ENCODE data around the gene MR1.

The MR1 gene

GRCh38 chr1:181092883-181093458, 59.2 kb downstream of the MR1 start:
- Histone ChIP-seq H3K4me3 (ENCODE audit: low read depth, low read length) (no peak overlapping the region), H3K9ac (ENCODE audit: low read length) (no peak overlapping the region), H3K27me3 (ENCODE audit: control insufficient read depth, insufficient read depth, low read length) (peaks cover 56% of the 10 kb centered on the region), H3K36me3 (ENCODE audit: control insufficient read depth, insufficient read depth, low read length) (no peaks in the 10 kb centered on the region), H3K9me3 (ENCODE audit: control insufficient read depth, insufficient read depth, low read depth, low read length) (no peaks in the 10 kb centered on the region), H3K27ac (ENCODE audit: low read depth, low read length) (no peak overlapping the region), H3K4me1 (ENCODE audit: control insufficient read depth, insufficient read depth, low read length) (peaks cover 52% of the 10 kb centered on the region)

GRCh38 chr1:181094416-181095212, 60.8 kb downstream of the MR1 start:
- Histone ChIP-seq H3K9ac (ENCODE audit: low read length) (no peak overlapping the region), H3K36me3 (ENCODE audit: control insufficient read depth, insufficient read depth, low read length) (no peaks in the 10 kb centered on the region), H3K27ac (ENCODE audit: low read depth, low read length) (no peak overlapping the region), H3K4me1 (ENCODE audit: control insufficient read depth, insufficient read depth, low read length) (peaks cover 59% of the 10 kb centered on the region), H3K9me3 (ENCODE audit: control insufficient read depth, insufficient read depth, low read depth, low read length) (no peaks in the 10 kb centered on the region), H3K27me3 (ENCODE audit: control insufficient read depth, insufficient read depth, low read length) (peaks cover 68% of the 10 kb centered on the region), H3K4me3 (ENCODE audit: low read depth, low read length) (no peak overlapping the region)

GRCh38 chr1:181095260-181095659, 61.5 kb downstream of the MR1 start:
- peaks cover 66% of the 10 kb centered on the region for H3K4me1 ChIP-seq (ENCODE audit: control insufficient read depth, insufficient read depth, low read length)
- no peak overlapping the region for H3K9ac ChIP-seq (ENCODE audit: low read length)
- H3K27ac ChIP-seq (ENCODE audit: low read depth, low read length): no peak overlapping the region

GRCh38 chr1:181095763-181096184, 62.0 kb downstream of the MR1 start:
- H3K9ac ChIP-seq (ENCODE audit: low read length): no peak overlapping the region
- H3K36me3 ChIP-seq (ENCODE audit: control insufficient read depth, insufficient read depth, low read length): no peaks in the 10 kb centered on the region
- no peak overlapping the region for H3K27ac ChIP-seq (ENCODE audit: low read depth, low read length)
- peaks cover 71% of the 10 kb centered on the region for H3K4me1 ChIP-seq (ENCODE audit: control insufficient read depth, insufficient read depth, low read length)
- no peak overlapping the region for H3K4me3 ChIP-seq (ENCODE audit: low read depth, low read length)
- no peaks in the 10 kb centered on the region for H3K9me3 ChIP-seq (ENCODE audit: control insufficient read depth, insufficient read depth, low read depth, low read length)
- H3K27me3 ChIP-seq (ENCODE audit: control insufficient read depth, insufficient read depth, low read length): peaks cover 70% of the 10 kb centered on the region

More at GRCh38 chr1:181095260-181095659, 61.5 kb downstream of the MR1 start:
- Histone ChIP-seq H3K36me3 (ENCODE audit: control insufficient read depth, insufficient read depth, low read length) (no peaks in the 10 kb centered on the region), H3K4me3 (ENCODE audit: low read depth, low read length) (no peak overlapping the region), H3K9me3 (ENCODE audit: control insufficient read depth, insufficient read depth, low read depth, low read length) (no peaks in the 10 kb centered on the region), H3K27me3 (ENCODE audit: control insufficient read depth, insufficient read depth, low read length) (peaks cover 70% of the 10 kb centered on the region)

- Histone ChIP-seq H3K27me3 (ENCODE audit: control insufficient read depth, insufficient read depth, low read length) (peaks cover 62% of the 10 kb centered on the region), H3K9me3 (ENCODE audit: control insufficient read depth, insufficient read depth, low read depth, low read length) (no peaks in the 10 kb centered on the region), H3K36me3 (ENCODE audit: control insufficient read depth, insufficient read depth, low read length) (no peaks in the 10 kb centered on the region), H3K27ac (ENCODE audit: low read depth, low read length) (no peak overlapping the region), H3K9ac (ENCODE audit: low read length) (no peak overlapping the region), H3K4me3 (ENCODE audit: low read depth, low read length) (no peak overlapping the region), H3K4me1 (ENCODE audit: control insufficient read depth, insufficient read depth, low read length) (peaks cover 75% of the 10 kb centered on the region)
Observed at GRCh38 chr1:181097242-181097641, 63.5 kb downstream of the MR1 start.

- H3K9me3 ChIP-seq (ENCODE audit: control insufficient read depth, insufficient read depth, low read depth, low read length): no peaks in the 10 kb centered on the region
- H3K27me3 ChIP-seq (ENCODE audit: control insufficient read depth, insufficient read depth, low read length): peaks cover 83% of the 10 kb centered on the region
- H3K27ac ChIP-seq (ENCODE audit: low read depth, low read length): no peak overlapping the region
- peaks cover 88% of the 10 kb centered on the region for H3K4me1 ChIP-seq (ENCODE audit: control insufficient read depth, insufficient read depth, low read length)
- H3K9ac ChIP-seq (ENCODE audit: low read length): peak overlapping the region; percentile 51
- no peaks in the 10 kb centered on the region for H3K36me3 ChIP-seq (ENCODE audit: control insufficient read depth, insufficient read depth, low read length)
- peak overlapping the region; percentile 28; the same call in 1 of the 2 replicates for H3K4me3 ChIP-seq (ENCODE audit: low read depth, low read length)
Observed at GRCh38 chr1:181099152-181100014, 65.6 kb downstream of the MR1 start.

GRCh38 chr1:181100015-181100905, 66.5 kb downstream of the MR1 start:
- H3K4me1 ChIP-seq (ENCODE audit: control insufficient read depth, insufficient read depth, low read length): peaks cover 82% of the 10 kb centered on the region
- H3K36me3 ChIP-seq (ENCODE audit: control insufficient read depth, insufficient read depth, low read length): no peaks in the 10 kb centered on the region
- H3K4me3 ChIP-seq (ENCODE audit: low read depth, low read length): peak overlapping the region; percentile 28; the same call in 1 of the 2 replicates
- no peaks in the 10 kb centered on the region for H3K9me3 ChIP-seq (ENCODE audit: control insufficient read depth, insufficient read depth, low read depth, low read length)
- no peak overlapping the region; the same call in 1 of the 2 replicates for H3K27ac ChIP-seq (ENCODE audit: low read depth, low read length)
- peak overlapping the region; percentile 51 for H3K9ac ChIP-seq (ENCODE audit: low read length)
- H3K27me3 ChIP-seq (ENCODE audit: control insufficient read depth, insufficient read depth, low read length): peaks cover 84% of the 10 kb centered on the region

- Histone ChIP-seq H3K9ac (ENCODE audit: low read length) (peak overlapping the region; percentile 70), H3K36me3 (ENCODE audit: control insufficient read depth, insufficient read depth, low read length) (no peaks in the 10 kb centered on the region), H3K4me1 (ENCODE audit: control insufficient read depth, insufficient read depth, low read length) (peaks cover 80% of the 10 kb centered on the region), H3K9me3 (ENCODE audit: control insufficient read depth, insufficient read depth, low read depth, low read length) (no peaks in the 10 kb centered on the region), H3K4me3 (ENCODE audit: low read depth, low read length) (peak overlapping the region; percentile 59), H3K27me3 (ENCODE audit: control insufficient read depth, insufficient read depth, low read length) (peaks cover 83% of the 10 kb centered on the region), H3K27ac (ENCODE audit: low read depth, low read length) (no peak overlapping the region; the same call in 1 of the 2 replicates)
Observed at GRCh38 chr1:181100934-181101333, 67.2 kb downstream of the MR1 start.

GRCh38 chr1:181101581-181102226, 67.9 kb downstream of the MR1 start:
- Histone ChIP-seq H3K36me3 (ENCODE audit: control insufficient read depth, insufficient read depth, low read length) (no peaks in the 10 kb centered on the region), H3K27ac (ENCODE audit: low read depth, low read length) (peak overlapping the region; percentile 27; the same call in 1 of the 2 replicates), H3K27me3 (ENCODE audit: control insufficient read depth, insufficient read depth, low read length) (peaks cover 84% of the 10 kb centered on the region), H3K4me3 (ENCODE audit: low read depth, low read length) (peak overlapping the region; percentile 59), H3K4me1 (ENCODE audit: control insufficient read depth, insufficient read depth, low read length) (peaks cover 76% of the 10 kb centered on the region), H3K9ac (ENCODE audit: low read length) (peak overlapping the region; percentile 70), H3K9me3 (ENCODE audit: control insufficient read depth, insufficient read depth, low read depth, low read length) (no peaks in the 10 kb centered on the region)

- Histone ChIP-seq H3K36me3 (ENCODE audit: control insufficient read depth, insufficient read depth, low read length) (no peaks in the 10 kb centered on the region), H3K4me3 (ENCODE audit: low read depth, low read length) (no peak overlapping the region), H3K27ac (ENCODE audit: low read depth, low read length) (no peak overlapping the region), H3K9ac (ENCODE audit: low read length) (no peak overlapping the region), H3K4me1 (ENCODE audit: control insufficient read depth, insufficient read depth, low read length) (peaks cover 65% of the 10 kb centered on the region), H3K27me3 (ENCODE audit: control insufficient read depth, insufficient read depth, low read length) (peaks cover 84% of the 10 kb centered on the region), H3K9me3 (ENCODE audit: control insufficient read depth, insufficient read depth, low read depth, low read length) (no peaks in the 10 kb centered on the region)
Observed at GRCh38 chr1:181102841-181103240, 69.1 kb downstream of the MR1 start.

Measured in HUES6 (cell line).